ENCODE measurements around the gene LIME1.

DNA sequence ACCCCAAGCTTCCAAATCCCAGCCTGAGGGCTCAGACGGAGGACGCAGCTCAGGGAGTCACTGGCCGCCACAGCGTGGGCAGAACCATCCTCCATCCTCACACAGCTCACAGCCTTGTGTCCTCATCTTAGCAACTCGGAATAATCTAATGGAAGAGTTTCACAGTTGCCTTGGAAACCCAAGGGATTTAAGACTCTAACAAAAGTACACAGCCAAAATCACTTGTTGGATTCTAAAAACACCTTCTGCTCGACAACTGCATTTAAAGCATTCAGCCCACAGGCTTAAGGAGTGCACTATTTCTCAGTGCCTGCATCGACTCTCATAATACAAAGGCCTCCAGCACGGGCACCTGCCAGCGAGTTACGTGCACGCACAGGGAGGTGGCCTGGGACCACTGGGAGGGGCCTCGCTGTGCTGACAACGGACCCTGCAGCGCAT is 49.2 kb downstream of the LIME1 start:
- no peak for TF ChIP-seq EGR1 (IDR thresholded peaks at IDR 0.05; ENCODE audit: borderline replicate concordance in 1 of 2, low read depth in 2 of 2, low read length in 2 of 2)
- no peak for TF ChIP-seq YBX1 (IDR thresholded peaks at IDR 0.05)
- no peak for TF ChIP-seq CTCF (IDR thresholded peaks at IDR 0.05 in 2 of 3, conservative IDR thresholded peaks at IDR 0.05 in 1 of 3; ENCODE audit: control insufficient read depth in 2 of 3, extremely low read depth in 1 of 3, insufficient read depth in 1 of 3, low read depth in 3 of 3, low read length in 3 of 3)
- TF ChIP-seq ZBTB11 (CRISPR knock-in tag; IDR thresholded peaks at IDR 0.05) = no peak
- no peak for TF ChIP-seq BHLHE40 (IDR thresholded peaks at IDR 0.05; ENCODE audit: borderline replicate concordance in 1 of 2, low read depth in 2 of 2, low read length in 1 of 2)

All from GM12878 (cell line).